ENCODE data around the gene ABCB7. TPM values are rescaled to one million over a fixed set of nuclear protein-coding genes. Genes with fewer than 3 reads are reported as not detected.

ABCB7 gene
- total RNA-seq: 27.0 TPM

DNA sequence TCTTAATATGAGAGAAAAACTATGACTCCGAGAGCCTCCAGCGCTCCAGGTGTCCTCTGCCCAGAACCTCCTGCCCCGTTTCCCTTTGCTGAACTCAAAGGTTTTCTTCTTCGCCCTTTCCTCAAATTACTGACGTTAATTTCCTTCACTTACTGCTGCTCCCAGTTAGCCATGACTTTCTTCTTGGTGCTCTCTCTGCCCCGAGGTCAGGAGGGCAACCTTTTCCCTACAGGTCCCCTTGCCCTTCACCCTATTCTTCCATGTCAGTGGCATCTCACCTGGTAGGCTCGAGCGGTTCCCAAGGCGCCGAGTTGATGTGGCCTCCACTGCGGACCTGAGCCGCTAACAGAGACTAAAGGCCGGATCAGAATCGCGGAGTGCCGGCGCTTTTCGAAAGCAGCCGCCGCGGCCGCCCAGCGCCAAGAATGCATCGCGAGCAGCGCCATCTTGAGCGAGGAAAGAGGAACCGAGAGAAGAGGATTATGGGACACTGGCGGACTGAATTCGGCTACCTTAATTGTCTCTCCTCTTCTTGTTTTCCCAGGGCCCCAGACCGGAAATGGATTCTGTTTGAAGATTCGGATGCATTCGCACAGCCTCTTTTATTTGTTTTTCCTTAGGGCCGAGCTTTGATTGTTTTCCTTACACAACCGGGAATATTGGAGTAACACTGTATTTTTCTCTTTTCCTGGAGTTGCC is at the start of gene ABCB7:
Gene ABCB7 (minus strand): TSS at position 457 of the 699 bp plus-strand sequence. CDS start 11 bp downstream, at position 446.

Small RNA genes lying within 50 kb of the gene (small RNA-seq; reads per million reads assigned to genes)
- gene BUD31P2 (not detected), gene RNU6-562P (not detected)

Other genes starting within 250 kb of the ABCB7 start
- 60.9 TPM for gene NEXMIF, start 230.8 kb downstream of the ABCB7 start, total RNA-seq
- gene UPRT, start 117.8 kb upstream of the ABCB7 start, total RNA-seq: 33.7 TPM